GM12878 (cell line): ENCODE results near the gene ENOX2. TPM values are rescaled to one million over a fixed set of nuclear protein-coding genes. Genes with fewer than 3 reads are reported as not detected.

Experiments used
- ATAC-seq: fragments of 200-7000 bp; cut with Tn5 transposase; 3 replicates; pipeline ENCODE4 v1.9.1; 2020; ENCODE audit warnings: mild to moderate bottlenecking, moderate library complexity
- BruUV-seq: library from RNA; stranded (reverse); fragments of 400-500 nt; replicated peaks from 2 replicates; lab custom pipeline; 2021; lab: Mats Ljungman, UMichigan
- CTCF ChIA-PET: fragments of 300-600 bp; sonication (Branson Sonifier 250); formaldehyde crosslinking; extraction: SDS; loops from one replicate; lab custom pipeline; 2021; ENCODE audit warnings: inconsistent platforms; lab: Yijun Ruan, JAX
- POLR2A ChIA-PET: fragments of 350-600 bp; formaldehyde crosslinking; extraction: SDS; loops from one replicate; lab custom pipeline; 2021; ENCODE audit warnings: inconsistent platforms; lab: Charles Lee
- RAD21 ChIA-PET: fragments of 300-600 bp; sonication (Branson Sonifier 250); formaldehyde crosslinking; loops from one replicate; lab custom pipeline; 2023; ENCODE audit warnings: antibody characterized with exemption; ENCODE audit not compliant: unreplicated experiment; lab: Charles Lee
- SMC1A ChIA-PET: fragments of 300-600 bp; sonication (Branson Sonifier 250); formaldehyde crosslinking; loops from one replicate; lab custom pipeline; 2023; ENCODE audit not compliant: unreplicated experiment, uncharacterized antibody; lab: Charles Lee
- DNase-seq: peaks from one replicate; pipeline ENCODE4 v3.0.0-alpha.2; 2011; ENCODE audit warnings: low read depth, low spot score
- FAIRE-seq: peaks from 3 replicates; lab custom pipeline; 2011; peaks lifted over from hg19 to GRCh38; lab: Jason Lieb, UNC
- H2AFZ ChIP-seq: 2 replicates; pipeline ENCODE4 v1.6.0; 2011; ENCODE audit warnings: low read depth, low read length, control low read depth; ENCODE audit not compliant: control insufficient read depth
- H3K27ac ChIP-seq: 2 replicates; pipeline ENCODE4 v1.5.1; 2011; ENCODE audit warnings: control low read depth; ENCODE audit not compliant: control insufficient read depth, insufficient read depth
- H3K27me3 ChIP-seq, 2 experiments: replicated peaks in 1 of 2; 2 replicates each; pipeline versions ENCODE4 v1.6.0 to v1.6.1; 2011; ENCODE audit warnings: low read length in 1 of 2; ENCODE audit not compliant: control insufficient read depth in 2 of 2, insufficient read depth in 2 of 2
- H3K36me3 ChIP-seq, 2 experiments: 2 replicates each; pipeline ENCODE4 v1.5.1; 2011; ENCODE audit warnings: low read length in 1 of 2; ENCODE audit not compliant: control insufficient read depth in 2 of 2, insufficient read depth in 2 of 2
- H3K4me1 ChIP-seq: 2 replicates; pipeline ENCODE4 v1.6.1; 2011; ENCODE audit warnings: mild to moderate bottlenecking, low read length, moderate library complexity, mixed read lengths; ENCODE audit not compliant: control insufficient read depth, insufficient read depth
- H3K4me2 ChIP-seq: 2 replicates; pipeline ENCODE4 v1.6.0; 2011; ENCODE audit warnings: control low read depth; ENCODE audit not compliant: control insufficient read depth, insufficient read depth
- H3K4me3 ChIP-seq: fragments of 200-600 bp; sonication (generic); 2 replicates; pipeline ENCODE4 v1.5.1; 2016
- H3K79me2 ChIP-seq: 2 replicates; pipeline ENCODE4 v1.6.0; 2011; ENCODE audit warnings: low read length; ENCODE audit not compliant: control insufficient read depth, insufficient read depth
- H3K9ac ChIP-seq: 2 replicates; pipeline ENCODE4 v1.8.0; 2011; ENCODE audit warnings: low read length, control low read depth, mixed read lengths; ENCODE audit not compliant: control insufficient read depth, insufficient read depth
- H3K9me3 ChIP-seq: replicated peaks from 3 replicates; pipeline ENCODE4 v1.5.1; 2011; ENCODE audit warnings: mild to moderate bottlenecking, low read length; ENCODE audit not compliant: control insufficient read depth, insufficient read depth
- H4K20me1 ChIP-seq: 2 replicates; pipeline ENCODE4 v1.6.0; 2011; ENCODE audit not compliant: control insufficient read depth, insufficient read depth
- ATF3 ChIP-seq: IDR thresholded peaks from 2 replicates; pipeline ENCODE4 v1.6.1; 2011; ENCODE audit warnings: low read depth, mild to moderate bottlenecking, low read length, moderate library complexity, borderline replicate concordance; ENCODE audit errors: extremely low read depth
- BACH1 ChIP-seq: fragments of 450-650 bp; IDR thresholded peaks from 2 replicates; pipeline ENCODE4 v1.6.1; 2017; ENCODE audit warnings: mild to moderate bottlenecking, borderline replicate concordance
- ESRRA ChIP-seq: IDR thresholded peaks from 2 replicates; pipeline ENCODE4 v1.6.1; 2012; ENCODE audit warnings: mild to moderate bottlenecking, low read length, improper control_type of control experiment
- FOS ChIP-seq: IDR thresholded peaks from 3 replicates; pipeline ENCODE4 v1.6.1; 2011; ENCODE audit warnings: borderline replicate concordance; ENCODE audit not compliant: insufficient read length; ENCODE audit errors: extremely low read depth
- MTA3 ChIP-seq: IDR thresholded peaks from 2 replicates; pipeline ENCODE4 v1.6.1; 2012; ENCODE audit warnings: low read length, inconsistent platforms, borderline replicate concordance
- MYC ChIP-seq: IDR thresholded peaks from 2 replicates; pipeline ENCODE4 v1.6.1; 2011; ENCODE audit warnings: mild to moderate bottlenecking, low read length, moderate library complexity, inconsistent platforms; ENCODE audit not compliant: insufficient read depth, insufficient replicate concordance, insufficient read length, severe bottlenecking
- PAX5 ChIP-seq: IDR thresholded peaks from 2 replicates; pipeline ENCODE4 v1.6.1; 2011; ENCODE audit warnings: low read depth, low read length, borderline replicate concordance
- RAD51 ChIP-seq: fragments of 450-650 bp; IDR thresholded peaks from 2 replicates; pipeline ENCODE4 v1.6.1; 2016; ENCODE audit warnings: moderate library complexity, mild to moderate bottlenecking, inconsistent platforms
- RUNX3 ChIP-seq: IDR thresholded peaks from 2 replicates; pipeline ENCODE4 v1.6.1; 2012; ENCODE audit warnings: low read length, inconsistent platforms
- USF1 ChIP-seq: IDR thresholded peaks from 2 replicates; pipeline ENCODE4 v1.6.1; 2011; ENCODE audit warnings: borderline replicate concordance, low read depth, mild to moderate bottlenecking, moderate library complexity, mixed read lengths, low read length; ENCODE audit not compliant: insufficient read depth; ENCODE audit errors: extremely low read length
- ZBTB33 ChIP-seq: fragments of 450-650 bp; IDR thresholded peaks from 2 replicates; pipeline ENCODE4 v1.6.1; 2017; ENCODE audit warnings: mild to moderate bottlenecking
- ZNF274 ChIP-seq: IDR thresholded peaks from one replicate; pipeline ENCODE4 v1.8.0; 2011; ENCODE audit not compliant: insufficient read length, insufficient read depth
- WGBS: methylation state at CpG from one replicate; pipeline ENCODE4 v1.1.6; 2016; ENCODE audit warnings: low lambda C conversion rate; ENCODE audit not compliant: insufficient replicate concordance, insufficient coverage; ENCODE audit errors: missing lambda C conversion rate; 5-methylcytosine and 5-hydroxymethylcytosine counted together
- in situ Hi-C: fragments of 300-500 bp; cut with MboI; formaldehyde crosslinking; loops from 9 replicates; pipeline ENCODE4 v1.14.3; 2018; ENCODE audit warnings: mixed read lengths
- intact Hi-C: fragments of 100-400 bp; cut with micrococcal nuclease; formaldehyde crosslinking; loops from one replicate; pipeline ENCODE4 v1.14.2; 2022; ENCODE audit not compliant: unreplicated experiment
- polyA plus RNA-seq, 11 experiments: library from polyadenylated mRNA; depleted of rRNA in 4 of 11; unstranded in 6 of 11; stranded (reverse) in 5 of 11; fragments of >200 nt; fragmentation: Nextera tagmentation in 4 of 11; fragmentation: Illumina TruSeq in 1 of 11; extraction: Ambion mirVana in 4 of 11; extraction: Trizol in 1 of 11; gene quantifications; 1 replicate in 1 of 11; 2 replicates in 10 of 11; pipeline versions ENCODE4 v1.2.1 to v1.2.3, GENCODE V29; 2011 to 2016; ENCODE audit warnings: inconsistent platforms in 2 of 11, missing spikeins in 2 of 11, low read depth in 1 of 11
- total RNA-seq, 4 experiments: library from RNA; depleted of rRNA in 3 of 4; stranded (reverse); fragments of >200 nt in 3 of 4; fragmentation: Illumina TruSeq in 1 of 4; extraction: Trizol in 1 of 4; gene quantifications; 2 replicates each; pipeline versions ENCODE4 v1.2.1 to v1.2.3, GENCODE V29; 2013 to 2021
- TF ChIP-seq, protein P1 (sequence below): fragments of 450-650 bp; IDR thresholded peaks from 2 replicates; pipeline ENCODE4 v1.6.1; 2014; ENCODE audit warnings: mild to moderate bottlenecking

Gene ENOX2
- total and polyA plus RNA-seq, 10 of the 15 experiments (the other 5 are each of a cell fraction or from before 2014, with no cell fraction given): 3.2 to 13.0 (median 7.7) TPM

DNA sequence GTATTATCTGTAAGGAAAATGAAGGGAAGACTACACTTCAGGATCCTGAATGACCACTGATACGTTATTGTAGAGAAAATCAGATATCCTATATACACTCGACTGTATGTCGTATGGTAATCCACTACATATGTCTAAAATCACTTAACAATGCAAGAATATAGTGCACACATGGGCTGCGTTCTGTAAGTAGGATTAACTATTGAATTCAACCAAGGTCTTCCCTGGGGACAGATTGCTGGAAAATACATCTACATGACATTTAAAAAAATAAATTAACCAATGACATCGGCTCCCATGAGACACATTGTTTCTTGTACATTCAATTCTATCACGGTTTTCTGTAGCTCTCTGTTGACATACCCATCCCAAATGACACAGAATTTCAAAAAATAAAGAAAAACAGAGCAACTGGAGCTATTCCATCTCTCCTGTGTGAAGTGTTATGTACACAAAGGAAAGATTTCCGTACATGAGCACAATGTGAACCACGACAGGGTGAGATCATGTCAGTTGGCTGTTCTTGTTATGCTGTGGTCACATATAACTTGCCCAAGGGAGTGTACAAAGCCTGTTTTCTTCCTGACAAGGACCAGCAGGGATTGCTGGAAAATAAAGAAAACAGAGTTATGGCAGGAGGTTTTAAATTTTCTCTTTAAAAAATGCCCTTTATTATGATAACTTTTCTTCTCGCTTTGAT, 6.1 kb downstream of the ENOX2 start:
- H3K4me2 ChIP-seq: no peak overlapping the region
- in situ Hi-C loops (no loop called here), intact Hi-C loops (no loop called here)
- H3K9me3 ChIP-seq: no peaks in the 10 kb centered on the region
- H3K27ac ChIP-seq: no peak overlapping the region
- DNase-seq (no peak), ATAC-seq (no peak), FAIRE-seq (no peak)
- POLR2A ChIA-PET: no interaction called here
- RAD21 ChIA-PET: no interaction called here
- SMC1A ChIA-PET: no interaction called here
- no peak overlapping the region for H2AFZ ChIP-seq
- H3K4me3 ChIP-seq: no peak overlapping the region
- no TSS peak for BruUV-seq
- 59% methylated on average over 9 of the region's 9 CpGs for WGBS
- no peak for TF ChIP-seq USF1
- no peak for TF ChIP-seq ZNF274
- no peak for TF ChIP-seq RAD51
- no peak for TF ChIP-seq MYC
- TF ChIP-seq, protein P1, sequence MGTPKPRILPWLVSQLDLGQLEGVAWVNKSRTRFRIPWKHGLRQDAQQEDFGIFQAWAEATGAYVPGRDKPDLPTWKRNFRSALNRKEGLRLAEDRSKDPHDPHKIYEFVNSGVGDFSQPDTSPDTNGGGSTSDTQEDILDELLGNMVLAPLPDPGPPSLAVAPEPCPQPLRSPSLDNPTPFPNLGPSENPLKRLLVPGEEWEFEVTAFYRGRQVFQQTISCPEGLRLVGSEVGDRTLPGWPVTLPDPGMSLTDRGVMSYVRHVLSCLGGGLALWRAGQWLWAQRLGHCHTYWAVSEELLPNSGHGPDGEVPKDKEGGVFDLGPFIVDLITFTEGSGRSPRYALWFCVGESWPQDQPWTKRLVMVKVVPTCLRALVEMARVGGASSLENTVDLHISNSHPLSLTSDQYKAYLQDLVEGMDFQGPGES: no peak
- TF ChIP-seq FOS: no peak
- TF ChIP-seq ZBTB33: no peak
- no peak for TF ChIP-seq MTA3
- no peak for TF ChIP-seq PAX5
- TF ChIP-seq BACH1: no peak
- TF ChIP-seq ESRRA: no peak
- TF ChIP-seq RUNX3: no peak
- no peak for TF ChIP-seq ATF3
- no peaks in the 10 kb centered on the region for H3K27me3 ChIP-seq
- no peak overlapping the region for H3K9ac ChIP-seq
- no peaks in the 10 kb centered on the region for H4K20me1 ChIP-seq
- no peaks in the 10 kb centered on the region for H3K36me3 ChIP-seq
- H3K79me2 ChIP-seq: no peaks in the 10 kb centered on the region; the same call in 1 of the 2 replicates
- CTCF ChIA-PET: no interaction called here
- no peaks in the 10 kb centered on the region for H3K4me1 ChIP-seq
